Neuronal stem cell (in vitro differentiated cells): ENCODE results near the gene BCL2.

Experiments
- DNase-seq: peaks from one replicate; pipeline ENCODE4 v3.0.0-alpha.2; 2013; ENCODE audit warnings: low spot score
- H2AFZ ChIP-seq: one replicate; pipeline ENCODE4 v1.6.1; 2013; ENCODE audit warnings: mild to moderate bottlenecking, low read length, inconsistent platforms
- H2AK5ac ChIP-seq: 2 replicates; pipeline ENCODE4 v1.6.1; 2013; ENCODE audit warnings: low read depth, mild to moderate bottlenecking, inconsistent platforms, low read length, moderate library complexity, mixed read lengths
- H2BK120ac ChIP-seq: 2 replicates; pipeline ENCODE4 v1.6.1; 2013; ENCODE audit warnings: low read depth, mild to moderate bottlenecking, inconsistent platforms, low read length, moderate library complexity, mixed read lengths
- H2BK12ac ChIP-seq: one replicate; pipeline ENCODE4 v1.6.1; 2013; ENCODE audit warnings: low read length, inconsistent platforms
- H2BK15ac ChIP-seq: 2 replicates; pipeline ENCODE4 v1.6.1; 2013; ENCODE audit warnings: mild to moderate bottlenecking, low read length, inconsistent platforms, mixed read lengths
- H2BK5ac ChIP-seq: one replicate; pipeline ENCODE4 v1.6.1; 2013; ENCODE audit warnings: inconsistent platforms, mild to moderate bottlenecking, low read length, moderate library complexity
- H3K14ac ChIP-seq: one replicate; pipeline ENCODE4 v1.6.1; 2013; ENCODE audit warnings: low read length, inconsistent platforms
- H3K18ac ChIP-seq: 2 replicates; pipeline ENCODE4 v1.6.1; 2013; ENCODE audit warnings: low read length, inconsistent platforms
- H3K23ac ChIP-seq: 2 replicates; pipeline ENCODE4 v1.6.1; 2013; ENCODE audit warnings: low read depth, mild to moderate bottlenecking, mixed read lengths, low read length, inconsistent platforms; ENCODE audit not compliant: poor library complexity
- H3K27ac ChIP-seq: replicated peaks from 3 replicates; pipeline ENCODE4 v1.5.1; 2013; ENCODE audit warnings: low read length, inconsistent platforms
- H3K27me3 ChIP-seq, 3 experiments: 2 replicates each; pipeline ENCODE4 v1.6.1; 2013; ENCODE audit warnings: low read length in 3 of 3, mild to moderate bottlenecking in 2 of 3, inconsistent platforms in 1 of 3, low read depth in 1 of 3, mixed read lengths in 1 of 3, moderate library complexity in 1 of 3; ENCODE audit not compliant: control insufficient read depth in 3 of 3, insufficient read depth in 3 of 3
- H3K36me3 ChIP-seq, 2 donors: replicated peaks in 1 of 2; 2 replicates each; pipeline ENCODE4 v1.6.1; 2013; ENCODE audit warnings: low read length in 2 of 2; ENCODE audit not compliant: control insufficient read depth in 2 of 2, insufficient read depth in 2 of 2
- H3K4ac ChIP-seq: 2 replicates; pipeline ENCODE4 v1.6.1; 2013; ENCODE audit warnings: inconsistent platforms, mild to moderate bottlenecking, low read length, moderate library complexity
- H3K4me1 ChIP-seq, 2 donors: 1 replicate in 1 of 2; 2 replicates in 1 of 2; pipeline ENCODE4 v1.6.1; 2013; ENCODE audit warnings: low read length in 2 of 2, low read depth in 1 of 2; ENCODE audit not compliant: control insufficient read depth in 2 of 2, insufficient read depth in 1 of 2
- H3K4me2 ChIP-seq: one replicate; pipeline ENCODE4 v1.6.1; 2013; ENCODE audit warnings: mild to moderate bottlenecking, low read length, inconsistent platforms; ENCODE audit not compliant: insufficient read depth, poor library complexity, severe bottlenecking
- H3K4me3 ChIP-seq, 2 donors: 2 replicates each; pipeline ENCODE4 v1.5.1; 2013; ENCODE audit warnings: low read length in 2 of 2, mild to moderate bottlenecking in 2 of 2, inconsistent platforms in 1 of 2, moderate library complexity in 1 of 2
- H3K79me1 ChIP-seq: one replicate; pipeline ENCODE4 v1.6.1; 2013; ENCODE audit warnings: low read depth, mild to moderate bottlenecking, inconsistent platforms, low read length, moderate library complexity
- H3K9ac ChIP-seq: one replicate; pipeline ENCODE4 v1.6.1; 2013; ENCODE audit warnings: mild to moderate bottlenecking, low read depth, low read length, inconsistent platforms; ENCODE audit not compliant: poor library complexity
- H3K9me3 ChIP-seq, 2 donors: replicated peaks in 1 of 2; 2 replicates each; pipeline versions ENCODE3 to v1.6.1; 2013; ENCODE audit warnings: low read length in 2 of 2, mild to moderate bottlenecking in 2 of 2, inconsistent platforms in 1 of 2, low read depth in 1 of 2, mixed read lengths in 1 of 2, moderate library complexity in 1 of 2; ENCODE audit not compliant: control insufficient read depth in 2 of 2, insufficient read depth in 1 of 2
- H4K8ac ChIP-seq: one replicate; pipeline ENCODE4 v1.6.1; 2013; ENCODE audit warnings: low read depth, mild to moderate bottlenecking, inconsistent platforms, low read length, moderate library complexity
- H4K91ac ChIP-seq: one replicate; pipeline ENCODE4 v1.6.1; 2013; ENCODE audit warnings: low read length, low read depth, mild to moderate bottlenecking, inconsistent platforms; ENCODE audit not compliant: poor library complexity
- WGBS, 2 donors: extraction: QIAGEN DNeasy Blood & Tissue Kit; methylation state at CpG; one replicate each; pipeline ENCODE4 v1.1.7; 2013; ENCODE audit warnings: missing lambda C conversion rate in 2 of 2, mixed read lengths in 1 of 2; ENCODE audit not compliant: insufficient read length in 2 of 2, insufficient replicate concordance in 1 of 2; ENCODE audit errors: extremely low coverage in 2 of 2; 5-methylcytosine and 5-hydroxymethylcytosine counted together

The BCL2 gene

DNA sequence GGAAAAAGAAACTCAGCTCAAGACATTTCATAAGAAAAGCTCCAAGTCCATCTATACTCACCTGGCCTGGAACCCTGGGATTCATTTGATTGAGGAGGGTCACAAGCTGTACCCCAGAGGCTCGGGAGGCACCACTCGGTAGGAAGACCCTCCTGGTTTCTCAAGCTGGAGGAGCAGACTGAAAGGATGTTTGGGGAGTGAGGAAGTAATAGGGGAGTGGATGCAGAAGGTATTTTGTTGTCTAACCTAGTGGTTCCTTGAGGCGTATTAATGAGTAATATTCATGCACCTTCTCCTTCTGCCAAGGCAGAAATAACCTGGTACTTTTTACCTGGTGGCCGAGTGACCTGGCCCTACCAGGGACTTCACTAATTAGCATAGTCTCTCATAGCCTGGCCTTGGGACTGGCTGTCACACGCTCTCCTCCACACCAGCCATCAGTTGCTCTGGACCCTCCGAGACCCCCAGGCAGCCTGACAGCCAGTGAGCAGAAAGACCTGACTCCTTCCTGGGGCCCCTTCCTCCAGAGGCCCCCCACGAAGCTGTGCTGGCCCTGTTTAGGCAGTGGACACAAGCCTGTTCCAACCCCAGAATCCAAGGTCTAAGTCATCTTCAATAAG lies 161.4 kb downstream of the BCL2 start:
- Histone ChIP-seq H3K9me3 (no peaks in the 10 kb centered on the region), H3K23ac (no peak overlapping the region), H3K36me3 (no peaks in the 10 kb centered on the region), H3K27me3 (no peaks in the 10 kb centered on the region), H3K79me1 (no peaks in the 10 kb centered on the region), H3K4me2 (no peak overlapping the region), H2BK12ac (no peak overlapping the region), H3K4me1 (peaks cover 2% of the 10 kb centered on the region in 2 donors), H3K18ac (no peak overlapping the region), H3K4ac (no peak overlapping the region), H3K14ac (no peak overlapping the region), H3K9ac (no peak overlapping the region), H3K4me3 (no peak overlapping the region), H4K91ac (no peak overlapping the region), H2AFZ (no peak overlapping the region), H2AK5ac (no peak overlapping the region), H3K27ac (no peak overlapping the region), H2BK15ac (no peak overlapping the region), H4K8ac (no peak overlapping the region), H2BK120ac (no peak overlapping the region), H2BK5ac (no peak overlapping the region)
- no peak for DNase-seq
- WGBS, 2 donors, result no CpG with 5 or more reads among the region's 7 CpGs

DNA sequence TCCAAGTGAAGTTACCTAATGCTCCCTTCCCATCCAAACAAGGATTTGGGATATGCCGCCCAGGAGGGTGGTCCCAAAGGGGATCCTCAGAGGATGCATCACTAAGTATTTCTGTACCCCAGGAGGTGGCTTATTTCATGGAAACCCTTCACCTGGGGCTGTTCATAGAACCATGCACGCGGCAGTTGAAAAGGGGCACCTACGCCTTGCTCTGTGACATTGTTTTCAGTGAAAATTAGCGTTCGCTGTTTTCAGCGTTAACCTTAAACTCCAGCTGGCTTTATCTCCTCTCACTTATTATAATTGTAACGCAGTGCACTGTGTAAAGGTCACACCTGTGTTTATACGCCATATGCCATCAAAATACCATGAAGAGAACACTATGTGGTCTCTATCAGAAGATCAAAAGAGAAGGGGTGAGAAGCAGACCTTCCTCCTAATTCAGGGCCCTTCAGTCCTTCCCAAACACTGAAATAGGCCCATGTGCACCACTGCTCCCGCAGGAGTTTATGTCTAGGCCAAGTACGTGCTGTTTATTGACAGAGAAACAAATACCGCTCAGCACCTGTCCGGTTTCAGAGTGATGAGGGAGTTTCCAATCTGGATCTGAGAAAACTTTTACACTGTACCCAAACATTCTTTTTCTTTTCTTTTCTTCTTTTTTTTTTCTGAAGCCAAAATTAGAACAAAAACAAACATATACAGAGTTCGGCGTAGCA lies 162.1 kb downstream of the BCL2 start:
- DNase-seq, result no peak
- H3K4me3 ChIP-seq, result no peak overlapping the region
- no peaks in the 10 kb centered on the region for H3K9me3 ChIP-seq
- H3K14ac ChIP-seq, result no peak overlapping the region
- no peak overlapping the region for H4K91ac ChIP-seq
- no peak overlapping the region for H3K23ac ChIP-seq
- H3K18ac ChIP-seq, result no peak overlapping the region
- no peak overlapping the region for H2BK12ac ChIP-seq
- H2AFZ ChIP-seq, result no peak overlapping the region
- H4K8ac ChIP-seq, result no peak overlapping the region
- no peak overlapping the region for H2BK120ac ChIP-seq
- H3K9ac ChIP-seq, result no peak overlapping the region
- no peak overlapping the region for H3K4me2 ChIP-seq
- WGBS, 2 donors, result no CpG with 5 or more reads among the region's 15 CpGs
- H2BK5ac ChIP-seq, result no peak overlapping the region
- H2BK15ac ChIP-seq, result no peak overlapping the region
- H3K4ac ChIP-seq, result no peak overlapping the region
- no peaks in the 10 kb centered on the region for H3K27me3 ChIP-seq
- no peaks in the 10 kb centered on the region for H3K79me1 ChIP-seq
- H3K36me3 ChIP-seq, result no peaks in the 10 kb centered on the region
- H2AK5ac ChIP-seq, result no peak overlapping the region
- H3K27ac ChIP-seq, result no peak overlapping the region
- H3K4me1 ChIP-seq, result peaks cover 2% of the 10 kb centered on the region in 2 donors

DNA sequence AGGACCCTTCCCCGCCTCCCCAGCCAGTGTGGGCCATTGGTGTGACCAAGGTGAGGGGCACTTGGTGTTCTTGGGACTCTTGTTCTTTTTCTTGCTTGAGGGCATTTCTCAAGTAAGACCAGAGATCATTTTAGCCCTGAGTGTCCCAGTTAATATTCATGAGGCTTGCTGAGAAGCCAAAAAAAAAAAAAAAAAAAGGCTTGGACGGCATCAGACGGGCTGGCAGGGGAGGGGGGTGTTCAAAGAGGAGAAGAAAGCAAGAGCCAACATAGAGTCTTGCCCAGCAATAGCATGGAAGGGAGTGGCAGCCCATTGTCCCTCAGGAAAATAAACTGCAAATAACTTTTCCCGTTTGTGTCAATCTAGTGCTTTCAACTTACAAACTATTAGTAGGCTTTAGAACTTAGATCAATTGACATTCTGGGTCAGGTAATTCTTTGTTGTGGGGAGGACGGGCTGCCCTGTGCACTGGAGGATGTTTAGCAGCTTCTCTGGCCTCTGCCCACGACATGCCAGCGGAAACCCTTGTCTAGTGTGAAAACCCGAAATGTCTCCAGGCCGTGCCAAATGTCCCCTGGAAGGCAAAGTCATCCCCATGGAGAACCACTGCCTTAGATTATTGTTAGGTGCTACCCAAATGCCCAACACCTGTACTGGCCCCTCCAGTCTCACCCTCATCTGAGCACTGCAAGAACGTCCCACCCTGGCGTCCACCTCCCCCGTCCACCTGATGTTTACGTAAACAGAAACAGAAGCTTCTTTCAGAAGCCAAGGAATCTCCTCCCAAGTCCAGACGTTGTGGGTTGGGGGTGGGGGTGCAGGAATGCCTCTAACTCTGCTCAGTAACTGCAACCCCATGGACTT lies 163.4 kb downstream of the BCL2 start:
- Histone ChIP-seq H3K9ac (no peak overlapping the region), H3K36me3 (no peaks in the 10 kb centered on the region), H2BK120ac (no peak overlapping the region), H3K18ac (peak overlapping the region; percentile 38), H3K4me2 (no peak overlapping the region), H2BK12ac (no peak overlapping the region), H2BK15ac (no peak overlapping the region), H3K4me3 (no peak overlapping the region), H3K23ac (no peak overlapping the region), H2AK5ac (no peak overlapping the region), H3K27me3 (no peaks in the 10 kb centered on the region), H2BK5ac (no peak overlapping the region), H4K8ac (no peak overlapping the region), H3K27ac (no peak overlapping the region), H3K79me1 (no peaks in the 10 kb centered on the region), H3K4me1 (peaks cover 0 to 2% of the 10 kb centered on the region in 2 donors), H4K91ac (no peak overlapping the region), H3K14ac (no peak overlapping the region), H3K4ac (no peak overlapping the region), H3K9me3 (no peaks in the 10 kb centered on the region), H2AFZ (no peak overlapping the region)
- no CpG with 5 or more reads among the region's 14 CpGs for WGBS, 2 donors
- DNase-seq, result no peak
